GM12865 (cell line): ENCODE measurements around the gene AURKA.

Source experiments
- DNase-seq: peaks from one replicate; pipeline ENCODE4 v3.0.0; 2010; ENCODE audit warnings: low read depth
- H3K4me3 ChIP-seq: 2 replicates; pipeline ENCODE4 v1.5.1; 2011; ENCODE audit warnings: mild to moderate bottlenecking, low read depth, low read length, control low read depth
- CTCF ChIP-seq: IDR thresholded peaks from 2 replicates; pipeline ENCODE4 v1.5.1; 2011; ENCODE audit warnings: low read length, control low read depth, low read depth, inconsistent platforms; ENCODE audit not compliant: insufficient read depth; ENCODE audit errors: missing control alignments

Gene AURKA

GRCh38 chr20:56323656-56324055 lies 68.4 kb downstream of the AURKA start:
- no peak for TF ChIP-seq CTCF
- DNase-seq, result no peak

GRCh38 chr20:56323206-56323605 lies 68.8 kb downstream of the AURKA start:
- H3K4me3 ChIP-seq, result no peak overlapping the region
- no peak for TF ChIP-seq CTCF
- no peak for DNase-seq

More at GRCh38 chr20:56323656-56324055, 68.4 kb downstream of the AURKA start:
- H3K4me3 ChIP-seq, result no peak overlapping the region

GRCh38 chr20:56322681-56323080 lies 69.3 kb downstream of the AURKA start:
- H3K4me3 ChIP-seq, result no peak overlapping the region
- TF ChIP-seq CTCF, result no peak
- DNase-seq, result no peak
